Peyer's patch (tissue), 4 donors: ENCODE data around the gene GPRIN3.

Source experiments
- POLR2A ChIP-seq, 2 donors: fragments of 450-650 bp; IDR thresholded peaks; one replicate each; pipeline ENCODE4 v1.5.1; 2017; ENCODE audit warnings: antibody characterized with exemption in 2 of 2, mild to moderate bottlenecking in 2 of 2, moderate library complexity in 2 of 2
- TF ChIP-seq, protein P1 (sequence below), 6 experiments: fragments of 450-650 bp in 4 of 6; fragments of 200-600 bp in 2 of 6; sonication (generic) in 1 of 6; IDR thresholded peaks; one replicate each; pipeline ENCODE4 v1.5.1; 2017 to 2019; ENCODE audit warnings: antibody characterized with exemption in 6 of 6, mild to moderate bottlenecking in 3 of 6, moderate library complexity in 1 of 6

DNA sequence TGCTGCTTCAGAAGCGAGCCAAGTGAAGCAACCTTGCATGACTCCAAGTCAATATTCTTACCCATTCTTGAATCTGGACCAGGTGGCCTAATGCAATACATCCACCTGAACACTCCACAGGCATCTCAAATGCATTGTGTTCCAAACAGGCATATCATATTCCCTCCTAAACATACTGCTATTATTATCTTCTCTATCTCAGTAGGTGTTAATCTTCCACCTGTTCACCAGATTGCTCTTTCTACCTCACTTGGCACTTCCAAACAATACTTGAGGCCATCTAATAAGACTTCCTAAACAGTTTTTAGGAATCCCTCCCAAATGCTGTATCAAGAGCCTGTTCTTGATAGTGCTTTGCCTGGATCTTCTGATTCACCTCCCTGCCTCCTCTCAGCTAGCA is 90.7 kb downstream of the GPRIN3 start:
- TF ChIP-seq, protein P1, sequence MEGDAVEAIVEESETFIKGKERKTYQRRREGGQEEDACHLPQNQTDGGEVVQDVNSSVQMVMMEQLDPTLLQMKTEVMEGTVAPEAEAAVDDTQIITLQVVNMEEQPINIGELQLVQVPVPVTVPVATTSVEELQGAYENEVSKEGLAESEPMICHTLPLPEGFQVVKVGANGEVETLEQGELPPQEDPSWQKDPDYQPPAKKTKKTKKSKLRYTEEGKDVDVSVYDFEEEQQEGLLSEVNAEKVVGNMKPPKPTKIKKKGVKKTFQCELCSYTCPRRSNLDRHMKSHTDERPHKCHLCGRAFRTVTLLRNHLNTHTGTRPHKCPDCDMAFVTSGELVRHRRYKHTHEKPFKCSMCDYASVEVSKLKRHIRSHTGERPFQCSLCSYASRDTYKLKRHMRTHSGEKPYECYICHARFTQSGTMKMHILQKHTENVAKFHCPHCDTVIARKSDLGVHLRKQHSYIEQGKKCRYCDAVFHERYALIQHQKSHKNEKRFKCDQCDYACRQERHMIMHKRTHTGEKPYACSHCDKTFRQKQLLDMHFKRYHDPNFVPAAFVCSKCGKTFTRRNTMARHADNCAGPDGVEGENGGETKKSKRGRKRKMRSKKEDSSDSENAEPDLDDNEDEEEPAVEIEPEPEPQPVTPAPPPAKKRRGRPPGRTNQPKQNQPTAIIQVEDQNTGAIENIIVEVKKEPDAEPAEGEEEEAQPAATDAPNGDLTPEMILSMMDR (IDR thresholded peaks at IDR 0.05) = no peak
- no peak for TF ChIP-seq POLR2A (IDR thresholded peaks at IDR 0.05)
